Right atrium auricular region (tissue), 2 donors: ENCODE results near the gene TF. TPM values are rescaled to one million over a fixed set of nuclear protein-coding genes. Genes with fewer than 3 reads are reported as not detected.

Experiments
- DNase-seq: peaks from one replicate; pipeline ENCODE4 v3.0.0-alpha.2; 2019; ENCODE audit warnings: low spot score
- H3K27ac ChIP-seq, 2 donors: fragments of 200-600 bp; sonication (generic); 1 replicate in 1 of 2; 2 replicates in 1 of 2; pipeline ENCODE4 v1.5.1; 2016 to 2019
- H3K27me3 ChIP-seq, 2 donors: fragments of 200-600 bp; sonication (generic); one replicate each; pipeline versions ENCODE4 v1.5.1 to v1.6.0; 2017 to 2019
- H3K36me3 ChIP-seq: fragments of 200-600 bp; sonication (generic); one replicate; pipeline ENCODE4 v1.5.1; 2016
- H3K4me1 ChIP-seq, 2 donors: fragments of 200-600 bp; sonication (generic); one replicate each; pipeline versions ENCODE4 v1.5.1 to v1.6.0; 2017 to 2019
- H3K4me3 ChIP-seq, 2 donors: fragments of 200-600 bp; sonication (generic); 1 replicate in 1 of 2; 2 replicates in 1 of 2; pipeline ENCODE4 v1.5.1; 2017 to 2019; ENCODE audit warnings: mild to moderate bottlenecking in 1 of 2, moderate library complexity in 1 of 2
- H3K9me3 ChIP-seq, 2 donors: fragments of 200-600 bp; sonication (generic); one replicate each; pipeline ENCODE4 v1.5.1; 2019
- total RNA-seq, 2 donors: library from RNA; depleted of rRNA; stranded (reverse); fragments of >200 nt; gene quantifications; one replicate each; pipeline ENCODE4 v1.1.0, GENCODE V29; 2016
- TF ChIP-seq, protein P1 (sequence below), 2 donors: fragments of 200-600 bp; sonication (generic); IDR thresholded peaks; one replicate each; pipeline ENCODE4 v1.5.1; 2019; ENCODE audit warnings: antibody characterized with exemption in 2 of 2

TF gene
- total RNA-seq, 2 donors from 2014 or later = 4.1 TPM; not detected in 1

DNA sequence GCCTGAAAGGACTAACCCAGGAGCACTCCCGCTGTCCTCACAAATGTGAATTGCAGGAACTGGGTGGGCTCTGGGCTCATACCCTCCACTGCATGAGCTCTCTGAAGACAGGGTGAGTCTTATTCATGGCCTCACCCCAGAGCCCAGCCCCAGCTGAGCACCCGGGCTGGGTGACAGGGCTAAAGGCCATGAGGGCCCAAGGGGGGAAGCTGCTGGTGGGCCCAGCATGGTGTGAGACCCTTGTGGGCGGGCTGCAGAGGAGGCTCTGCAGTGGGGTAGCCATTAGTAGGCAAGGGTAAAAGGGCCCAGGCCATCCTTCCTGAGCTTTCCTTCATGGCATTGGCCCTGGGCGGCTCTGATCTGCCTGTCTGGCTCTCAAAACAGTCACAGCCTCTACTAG is 89.8 kb downstream of the TF start:
- TF ChIP-seq, protein P1, sequence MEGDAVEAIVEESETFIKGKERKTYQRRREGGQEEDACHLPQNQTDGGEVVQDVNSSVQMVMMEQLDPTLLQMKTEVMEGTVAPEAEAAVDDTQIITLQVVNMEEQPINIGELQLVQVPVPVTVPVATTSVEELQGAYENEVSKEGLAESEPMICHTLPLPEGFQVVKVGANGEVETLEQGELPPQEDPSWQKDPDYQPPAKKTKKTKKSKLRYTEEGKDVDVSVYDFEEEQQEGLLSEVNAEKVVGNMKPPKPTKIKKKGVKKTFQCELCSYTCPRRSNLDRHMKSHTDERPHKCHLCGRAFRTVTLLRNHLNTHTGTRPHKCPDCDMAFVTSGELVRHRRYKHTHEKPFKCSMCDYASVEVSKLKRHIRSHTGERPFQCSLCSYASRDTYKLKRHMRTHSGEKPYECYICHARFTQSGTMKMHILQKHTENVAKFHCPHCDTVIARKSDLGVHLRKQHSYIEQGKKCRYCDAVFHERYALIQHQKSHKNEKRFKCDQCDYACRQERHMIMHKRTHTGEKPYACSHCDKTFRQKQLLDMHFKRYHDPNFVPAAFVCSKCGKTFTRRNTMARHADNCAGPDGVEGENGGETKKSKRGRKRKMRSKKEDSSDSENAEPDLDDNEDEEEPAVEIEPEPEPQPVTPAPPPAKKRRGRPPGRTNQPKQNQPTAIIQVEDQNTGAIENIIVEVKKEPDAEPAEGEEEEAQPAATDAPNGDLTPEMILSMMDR (IDR thresholded peaks at IDR 0.05) = no peak
- H3K36me3 ChIP-seq = peaks cover 10% of the 10 kb centered on the region

DNA sequence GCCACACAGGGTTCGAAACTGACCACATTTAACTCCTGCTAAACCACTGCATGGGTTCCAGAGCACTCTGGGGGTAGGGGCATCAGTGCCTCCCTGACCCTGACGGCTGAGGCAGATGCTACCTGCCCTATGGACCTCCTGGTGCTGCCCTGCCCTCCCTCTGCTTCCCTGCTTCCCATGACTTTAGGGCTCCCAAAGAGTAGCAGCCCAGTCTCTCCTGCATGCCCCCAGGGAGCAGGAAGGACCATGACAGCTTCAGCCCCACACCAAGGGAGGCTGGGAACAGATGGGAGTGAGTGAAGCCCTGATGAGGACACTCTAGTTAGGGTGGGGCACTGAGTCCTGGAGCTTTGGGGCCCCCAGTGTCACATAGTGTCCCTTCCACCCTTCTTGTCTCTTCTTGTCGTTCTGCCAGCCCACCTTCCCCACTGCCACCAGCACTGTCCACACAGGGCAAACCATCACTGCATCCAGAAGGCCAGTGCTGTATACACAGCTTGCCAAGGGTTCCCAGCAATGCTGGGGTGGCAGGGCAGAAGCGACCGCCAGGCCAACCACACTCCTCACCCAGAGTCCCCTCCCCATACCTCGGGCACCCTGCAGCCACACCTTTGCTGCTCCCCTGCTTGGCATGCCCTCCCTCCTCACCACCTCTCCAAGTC is 90.4 kb downstream of the TF start:
- Histone ChIP-seq H3K9me3 (no peaks in the 10 kb centered on the region), H3K27me3 (no peaks in the 10 kb centered on the region), H3K36me3 (peaks cover 10% of the 10 kb centered on the region), H3K4me3 (no peak overlapping the region), H3K27ac (no peak overlapping the region), H3K4me1 (no peaks in the 10 kb centered on the region)
- peak; percentile 30 for DNase-seq
- TF ChIP-seq, protein P1 (IDR thresholded peaks at IDR 0.05) = no peak

More for the DNA sequence above, 89.8 kb downstream of the TF start:
- H3K4me1 ChIP-seq = no peaks in the 10 kb centered on the region
- DNase-seq = peak; percentile 13
- H3K27me3 ChIP-seq = no peaks in the 10 kb centered on the region
- no peak overlapping the region for H3K4me3 ChIP-seq
- no peak overlapping the region for H3K27ac ChIP-seq
- no peaks in the 10 kb centered on the region for H3K9me3 ChIP-seq

DNA sequence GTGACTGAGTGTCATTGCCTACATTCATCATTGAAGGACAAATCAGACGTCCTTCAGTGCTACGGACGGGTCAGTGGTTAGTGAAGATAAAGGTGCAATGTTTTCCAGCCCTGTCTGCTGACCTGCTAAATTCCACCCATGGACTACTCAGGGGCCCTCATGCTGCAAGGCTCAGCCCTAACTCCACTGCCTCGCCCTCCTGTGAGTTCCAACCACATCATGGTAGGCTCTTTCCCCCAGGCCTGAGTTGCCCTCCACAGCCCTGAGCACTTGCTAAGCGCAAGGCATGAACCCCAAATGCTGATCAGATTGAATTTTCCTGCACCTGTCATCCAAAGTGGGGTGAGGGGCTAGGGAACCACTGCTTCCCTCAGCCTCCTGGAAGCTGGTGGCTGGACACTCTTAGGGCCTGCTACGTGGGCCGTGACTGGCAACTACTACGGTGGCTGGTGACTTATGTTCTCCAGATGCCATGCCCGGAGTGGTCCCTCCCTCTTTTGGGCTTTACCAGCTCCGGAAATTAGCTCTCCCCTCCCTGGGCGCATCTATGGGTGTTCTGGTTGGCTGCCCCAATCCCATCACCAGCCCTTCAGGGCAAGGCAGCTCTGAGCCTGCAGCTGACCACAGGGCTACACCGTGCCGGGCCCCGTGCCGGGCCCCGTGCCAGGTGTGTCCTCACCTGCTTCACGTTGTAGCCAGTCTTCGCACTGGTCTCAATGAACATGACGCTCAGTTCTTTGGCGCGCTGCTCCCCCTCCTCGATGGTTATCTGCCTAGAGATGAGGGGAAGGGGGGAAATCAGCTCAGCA is 91.5 kb downstream of the TF start:
- no peak overlapping the region for H3K27ac ChIP-seq
- no peaks in the 10 kb centered on the region for H3K4me1 ChIP-seq
- peaks cover 10% of the 10 kb centered on the region for H3K36me3 ChIP-seq
- TF ChIP-seq, protein P1 (IDR thresholded peaks at IDR 0.05) = no peak
- no peak for DNase-seq
- no peaks in the 10 kb centered on the region for H3K27me3 ChIP-seq
- no peaks in the 10 kb centered on the region for H3K9me3 ChIP-seq
- no peak overlapping the region for H3K4me3 ChIP-seq

DNA sequence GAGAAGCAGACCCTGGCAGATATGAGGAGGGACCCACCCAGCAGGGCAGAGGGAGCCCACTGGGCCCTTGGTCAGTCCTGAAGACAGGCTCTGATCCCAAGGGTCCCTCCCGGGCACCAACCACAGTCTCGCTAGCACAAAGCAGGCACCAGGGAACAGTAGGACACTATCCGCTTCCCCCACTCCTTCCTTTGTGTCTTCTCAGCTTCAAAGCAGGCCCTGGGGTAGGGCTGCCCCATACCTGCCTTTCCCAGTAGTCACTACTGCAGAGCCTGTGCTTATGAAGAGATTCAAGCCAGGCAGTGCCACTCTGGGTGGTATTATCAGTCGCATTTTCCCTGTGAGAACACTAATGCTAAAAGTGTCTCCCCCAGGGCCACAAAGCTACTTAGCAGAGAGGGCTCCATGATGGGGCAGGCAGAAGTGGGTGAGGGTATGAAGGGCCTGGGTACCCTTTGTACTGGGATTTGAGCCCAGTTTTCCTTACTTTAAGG is 92.2 kb downstream of the TF start:
- Histone ChIP-seq H3K9me3 (no peaks in the 10 kb centered on the region), H3K27me3 (no peaks in the 10 kb centered on the region), H3K36me3 (peaks cover 10% of the 10 kb centered on the region), H3K4me3 (no peak overlapping the region), H3K27ac (no peak overlapping the region), H3K4me1 (no peaks in the 10 kb centered on the region)
- no peak for DNase-seq
- TF ChIP-seq, protein P1 (IDR thresholded peaks at IDR 0.05) = no peak

DNA sequence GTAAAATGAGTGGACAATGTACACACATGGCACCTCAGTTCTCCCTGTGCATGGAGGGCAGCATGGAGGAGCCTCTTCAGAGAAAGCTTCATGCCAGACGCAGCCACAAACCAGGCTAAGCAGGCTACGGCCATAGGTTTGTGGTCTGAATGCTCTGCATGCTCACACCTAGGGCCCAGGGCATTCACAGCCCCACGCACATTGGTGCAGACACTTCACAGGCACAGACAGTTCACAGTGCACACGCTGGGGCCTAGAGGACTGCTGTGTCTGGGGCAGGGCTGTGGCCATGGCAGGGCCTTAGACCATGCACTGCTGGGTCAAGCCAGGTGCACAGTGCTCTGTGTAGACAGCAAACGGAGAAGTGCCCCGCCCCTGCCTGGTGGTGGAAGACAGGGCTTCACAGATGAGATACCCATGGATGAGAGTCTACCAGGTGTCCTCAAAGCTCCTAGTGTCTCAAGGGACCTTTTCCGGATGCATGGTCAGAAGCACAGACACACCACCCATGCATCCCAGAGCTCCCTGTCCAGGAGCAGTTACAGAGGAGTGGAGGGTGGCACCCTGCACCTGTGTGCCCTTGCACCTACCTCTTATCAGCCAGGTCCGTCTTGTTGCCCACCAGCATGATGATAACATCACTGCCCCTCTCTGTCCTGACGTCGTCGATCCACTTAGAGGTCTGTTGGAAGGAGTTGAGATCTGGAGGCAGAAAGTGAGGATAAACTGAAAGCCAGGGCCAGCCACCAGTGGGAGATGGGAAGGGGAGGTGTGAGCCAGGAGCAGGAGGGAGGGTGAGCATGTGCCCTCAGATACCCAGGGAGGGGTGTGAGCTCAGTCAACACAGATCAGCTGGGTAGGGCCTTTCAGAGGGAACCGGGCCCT is 93.0 kb downstream of the TF start:
- Histone ChIP-seq H3K27ac (no peak overlapping the region), H3K4me1 (peaks cover 0 to 5% of the 10 kb centered on the region in 2 donors), H3K9me3 (no peaks in the 10 kb centered on the region), H3K27me3 (no peaks in the 10 kb centered on the region), H3K36me3 (peaks cover 9% of the 10 kb centered on the region), H3K4me3 (no peak overlapping the region)
- TF ChIP-seq, protein P1 (IDR thresholded peaks at IDR 0.05) = no peak
- DNase-seq = no peak
